Breast epithelium (tissue), 4 donors: ENCODE results near the gene PTPN11. TPM values are rescaled to one million over a fixed set of nuclear protein-coding genes. Genes with fewer than 3 reads are reported as not detected.

Experiments used
- DNase-seq, 2 donors: peaks; one replicate each; pipeline ENCODE4 v3.0.0-alpha.2; 2019; ENCODE audit warnings: low spot score in 2 of 2
- H3K27ac ChIP-seq, 2 donors: fragments of 200-600 bp; sonication (generic) in 1 of 2; one replicate each; pipeline ENCODE4 v1.5.1; 2016 to 2019; ENCODE audit warnings: mild to moderate bottlenecking in 1 of 2
- H3K27me3 ChIP-seq, 2 donors: fragments of 200-600 bp; sonication (generic) in 1 of 2; one replicate each; pipeline versions ENCODE4 v1.5.1 to v1.6.0; 2017 to 2019; ENCODE audit warnings: control low read depth in 1 of 2, mild to moderate bottlenecking in 1 of 2
- H3K36me3 ChIP-seq: fragments of 200-600 bp; one replicate; pipeline ENCODE4 v1.5.1; 2019
- H3K4me1 ChIP-seq, 2 donors: fragments of 200-600 bp; sonication (generic); one replicate each; pipeline ENCODE4 v1.5.1; 2016 to 2019; ENCODE audit warnings: control low read depth in 1 of 2
- H3K4me3 ChIP-seq, 3 donors: fragments of 200-600 bp; sonication (generic); 1 replicate in 2 of 3; 2 replicates in 1 of 3; pipeline ENCODE4 v1.5.1; 2016 to 2019; ENCODE audit warnings: mild to moderate bottlenecking in 3 of 3, moderate library complexity in 2 of 3
- H3K9me3 ChIP-seq, 2 donors: fragments of 200-600 bp; sonication (generic) in 1 of 2; one replicate each; pipeline ENCODE4 v1.5.1; 2016 to 2019; ENCODE audit warnings: control low read depth in 1 of 2
- POLR2A ChIP-seq: fragments of 450-650 bp; IDR thresholded peaks from one replicate; pipeline ENCODE4 v1.6.1; 2016; ENCODE audit warnings: antibody characterized with exemption, mild to moderate bottlenecking, moderate library complexity
- POLR2AphosphoS5 ChIP-seq, 3 donors: sonication (generic); formaldehyde crosslinking; IDR thresholded peaks; one replicate each; pipeline ENCODE4 v1.6.1; 2017; ENCODE audit warnings: antibody characterized with exemption in 3 of 3
- intact Hi-C: fragments of 100-400 bp; cut with DNase I; formaldehyde crosslinking; loops from one replicate; pipeline ENCODE4 v1.15.1; 2023; ENCODE audit warnings: low total_unique reads
- total RNA-seq, 3 donors: library from RNA; depleted of rRNA; stranded (reverse); fragments of >200 nt; gene quantifications; one replicate each; pipeline ENCODE4 v1.1.0, GENCODE V29; 2016
- TF ChIP-seq, protein P1 (sequence below), 3 donors: fragments of 450-650 bp; IDR thresholded peaks; one replicate each; pipeline ENCODE4 v1.5.1; 2016 to 2017; ENCODE audit warnings: antibody characterized with exemption in 3 of 3, mild to moderate bottlenecking in 3 of 3, moderate library complexity in 3 of 3

Gene PTPN11
- total RNA-seq, 3 donors from 2014 or later, result 73.8 to 288 (median 91.4) TPM

GRCh38 chr12:112458330-112458729, 39.6 kb downstream of the PTPN11 start:
- Histone ChIP-seq H3K36me3 (no peaks in the 10 kb centered on the region), H3K4me1 (no peaks in the 10 kb centered on the region), H3K27me3 (no peaks in the 10 kb centered on the region), H3K4me3 (no peak overlapping the region), H3K27ac (no peak overlapping the region), H3K9me3 (no peaks in the 10 kb centered on the region)
- no peak for DNase-seq
- no peak for TF ChIP-seq POLR2AphosphoS5 (IDR thresholded peaks at IDR 0.05)
- TF ChIP-seq, protein P1, sequence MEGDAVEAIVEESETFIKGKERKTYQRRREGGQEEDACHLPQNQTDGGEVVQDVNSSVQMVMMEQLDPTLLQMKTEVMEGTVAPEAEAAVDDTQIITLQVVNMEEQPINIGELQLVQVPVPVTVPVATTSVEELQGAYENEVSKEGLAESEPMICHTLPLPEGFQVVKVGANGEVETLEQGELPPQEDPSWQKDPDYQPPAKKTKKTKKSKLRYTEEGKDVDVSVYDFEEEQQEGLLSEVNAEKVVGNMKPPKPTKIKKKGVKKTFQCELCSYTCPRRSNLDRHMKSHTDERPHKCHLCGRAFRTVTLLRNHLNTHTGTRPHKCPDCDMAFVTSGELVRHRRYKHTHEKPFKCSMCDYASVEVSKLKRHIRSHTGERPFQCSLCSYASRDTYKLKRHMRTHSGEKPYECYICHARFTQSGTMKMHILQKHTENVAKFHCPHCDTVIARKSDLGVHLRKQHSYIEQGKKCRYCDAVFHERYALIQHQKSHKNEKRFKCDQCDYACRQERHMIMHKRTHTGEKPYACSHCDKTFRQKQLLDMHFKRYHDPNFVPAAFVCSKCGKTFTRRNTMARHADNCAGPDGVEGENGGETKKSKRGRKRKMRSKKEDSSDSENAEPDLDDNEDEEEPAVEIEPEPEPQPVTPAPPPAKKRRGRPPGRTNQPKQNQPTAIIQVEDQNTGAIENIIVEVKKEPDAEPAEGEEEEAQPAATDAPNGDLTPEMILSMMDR (IDR thresholded peaks at IDR 0.05), result no peak
- TF ChIP-seq POLR2A, result no peak
- intact Hi-C loops, result no loop called here

DNA sequence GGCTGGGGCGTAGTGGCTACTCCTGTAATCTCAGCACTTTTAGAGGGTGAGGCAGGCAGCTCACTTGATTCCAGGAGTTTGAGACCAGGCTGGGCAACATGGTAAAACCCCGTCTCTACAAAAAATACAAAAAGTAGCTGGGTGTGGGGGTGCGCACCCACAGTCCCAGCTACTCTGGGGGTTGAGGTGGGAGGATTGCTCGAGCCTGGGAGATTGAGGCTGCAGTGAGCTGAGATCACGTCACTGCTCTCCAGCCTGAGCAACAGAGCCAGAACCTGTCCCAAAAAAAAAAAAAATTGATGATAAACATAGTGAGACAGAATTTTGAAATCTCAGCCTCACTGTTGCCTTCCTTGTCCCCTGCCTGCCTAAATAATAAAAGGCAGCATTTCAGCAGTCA, 40.0 kb downstream of the PTPN11 start:
- Histone ChIP-seq H3K36me3 (no peaks in the 10 kb centered on the region), H3K27ac (no peak overlapping the region), H3K9me3 (no peaks in the 10 kb centered on the region), H3K4me3 (no peak overlapping the region), H3K4me1 (no peaks in the 10 kb centered on the region), H3K27me3 (no peaks in the 10 kb centered on the region)
- DNase-seq, result no peak
- TF ChIP-seq, protein P1 (IDR thresholded peaks at IDR 0.05), result no peak
- TF ChIP-seq POLR2A (no peak), POLR2AphosphoS5 (IDR thresholded peaks at IDR 0.05) (no peak)
- intact Hi-C loops, result no loop called here

DNA sequence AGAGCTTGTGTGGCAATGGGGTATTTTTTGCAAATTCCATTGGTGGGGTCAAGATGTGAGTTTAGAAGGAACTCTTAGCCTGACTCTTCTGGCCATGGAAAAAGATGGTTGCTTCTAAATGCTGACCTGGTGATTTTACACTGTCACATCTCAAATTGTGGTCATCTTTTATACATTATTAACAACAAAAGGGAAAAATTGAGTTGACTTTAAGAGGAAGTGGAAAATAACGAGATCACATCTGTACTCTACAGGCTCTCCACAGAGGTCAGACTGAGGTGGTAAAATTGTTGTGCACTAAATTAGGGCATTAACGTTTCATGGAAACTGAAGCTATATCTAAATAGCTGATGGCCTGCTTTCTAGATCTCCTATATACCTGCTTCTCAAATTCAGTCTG, 44.7 kb downstream of the PTPN11 start:
- intact Hi-C loops, result no loop called here
- no peak for DNase-seq
- Histone ChIP-seq H3K36me3 (no peaks in the 10 kb centered on the region), H3K4me3 (no peak overlapping the region), H3K27ac (no peak overlapping the region), H3K9me3 (no peaks in the 10 kb centered on the region), H3K4me1 (no peaks in the 10 kb centered on the region), H3K27me3 (no peaks in the 10 kb centered on the region)
- no peak for TF ChIP-seq POLR2A

GRCh38 chr12:112464605-112465004, 45.9 kb downstream of the PTPN11 start:
- no peaks in the 10 kb centered on the region for H3K9me3 ChIP-seq
- no peak for TF ChIP-seq POLR2A
- TF ChIP-seq, protein P1 (IDR thresholded peaks at IDR 0.05), result no peak
- TF ChIP-seq POLR2AphosphoS5 (IDR thresholded peaks at IDR 0.05), result no peak
- no peaks in the 10 kb centered on the region for H3K27me3 ChIP-seq
- intact Hi-C loops, result no loop called here
- DNase-seq, result no peak
- no peaks in the 10 kb centered on the region for H3K36me3 ChIP-seq
- no peak overlapping the region for H3K4me3 ChIP-seq
- H3K27ac ChIP-seq, result no peak overlapping the region
- H3K4me1 ChIP-seq, result no peaks in the 10 kb centered on the region

DNA sequence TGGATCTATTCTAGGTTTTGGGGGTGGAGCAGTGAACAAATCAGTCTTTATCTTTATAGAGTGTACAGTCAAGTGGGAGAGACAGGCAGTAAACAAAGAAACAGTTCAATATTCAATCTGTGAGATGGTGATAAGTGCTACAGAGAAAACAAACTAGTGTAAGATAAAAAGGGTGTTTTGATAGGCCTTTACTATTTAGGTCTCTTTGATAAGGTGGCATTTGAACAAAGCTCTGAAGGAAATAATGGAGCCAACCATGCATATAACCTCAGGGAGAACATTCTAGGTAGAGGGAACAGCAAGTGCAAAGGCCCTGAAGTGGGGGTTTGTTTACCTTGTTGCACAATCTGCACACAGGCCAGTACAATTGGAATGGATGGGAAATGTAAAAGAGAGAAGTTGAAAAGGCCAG, 47.3 kb downstream of the PTPN11 start:
- H3K9me3 ChIP-seq, result no peaks in the 10 kb centered on the region
- no peaks in the 10 kb centered on the region for H3K4me1 ChIP-seq
- no peak overlapping the region for H3K4me3 ChIP-seq
- no peak for DNase-seq
- H3K27me3 ChIP-seq, result no peaks in the 10 kb centered on the region
- intact Hi-C loops, result no loop called here
- TF ChIP-seq POLR2A (no peak), POLR2AphosphoS5 (IDR thresholded peaks at IDR 0.05) (no peak)
- TF ChIP-seq, protein P1 (IDR thresholded peaks at IDR 0.05), result no peak
- H3K27ac ChIP-seq, result no peak overlapping the region
- H3K36me3 ChIP-seq, result no peaks in the 10 kb centered on the region

DNA sequence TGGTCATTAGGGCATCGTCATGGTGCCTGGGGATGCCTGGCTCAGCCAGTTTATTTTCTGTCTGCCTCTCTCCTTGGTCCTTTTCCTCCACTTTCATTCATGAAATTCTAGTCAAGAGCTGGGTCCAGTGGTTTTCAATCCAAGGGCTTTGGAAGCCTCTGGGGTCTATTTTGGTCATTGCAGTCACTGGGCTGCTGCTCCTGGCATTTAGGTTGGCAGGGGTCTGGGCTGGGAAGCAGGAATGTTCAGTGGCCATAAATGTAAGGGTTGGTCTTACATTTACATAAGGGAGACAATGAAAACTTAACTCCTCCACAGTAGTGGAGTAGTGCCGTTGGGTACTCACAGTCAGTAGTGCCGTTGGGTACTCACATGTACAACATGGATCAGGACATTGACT, 48.1 kb downstream of the PTPN11 start:
- no peaks in the 10 kb centered on the region for H3K27me3 ChIP-seq
- intact Hi-C loops, result no loop called here
- DNase-seq, result no peak
- H3K4me1 ChIP-seq, result no peaks in the 10 kb centered on the region
- no peak for TF ChIP-seq POLR2AphosphoS5 (IDR thresholded peaks at IDR 0.05)
- TF ChIP-seq POLR2A, result no peak
- TF ChIP-seq, protein P1 (IDR thresholded peaks at IDR 0.05), result no peak
- no peak overlapping the region for H3K27ac ChIP-seq
- H3K9me3 ChIP-seq, result no peaks in the 10 kb centered on the region
- H3K4me3 ChIP-seq, result no peak overlapping the region
- H3K36me3 ChIP-seq, result no peaks in the 10 kb centered on the region
